ENCODE data around the gene CALM3. TPM values are rescaled to one million over a fixed set of nuclear protein-coding genes. Genes with fewer than 3 reads are reported as not detected.

The CALM3 gene
- total and polyA plus RNA-seq, 2 of the 13 experiments (the other 11 are each of a cell fraction or from before 2014, with no cell fraction given) = 239 to 258 TPM

DNA sequence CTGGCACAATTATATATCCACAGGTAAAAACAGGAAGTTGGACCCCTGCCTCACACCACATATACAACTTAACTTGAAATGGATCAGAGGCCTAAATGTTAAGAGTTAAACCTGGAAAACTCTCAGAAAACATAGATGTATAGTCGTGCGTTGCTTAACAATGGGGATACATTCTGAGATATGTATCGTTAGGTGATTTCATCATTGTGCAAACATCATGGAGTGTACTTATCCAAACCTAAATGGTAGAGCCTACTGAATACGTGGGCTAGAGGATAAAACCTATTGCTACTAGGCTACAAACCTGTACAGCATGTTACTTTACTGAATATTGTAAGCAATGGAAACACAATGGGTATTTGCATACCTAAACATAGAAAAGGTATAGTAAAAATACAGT, 14.8 kb upstream of the CALM3 start:
- ChIA-PET CTCF (ENCODE audit: low intra/inter-chr PET ratio, low total read pairs) (no interaction called here), POLR2A (no interaction called here)
- no peaks in the 10 kb centered on the region for H3K9me3 ChIP-seq (ENCODE audit: low read length)
- no peaks in the 10 kb centered on the region for H3K79me2 ChIP-seq (ENCODE audit: insufficient read depth, low read length)
- ATAC-seq (no peak), DNase-seq (ENCODE audit: low spot score) (no peak), FAIRE-seq (no peak)
- H4K20me1 ChIP-seq (ENCODE audit: insufficient read depth, low read length) = no peaks in the 10 kb centered on the region
- no peak overlapping the region for H2AFZ ChIP-seq (ENCODE audit: low read length)
- H3K27ac ChIP-seq (ENCODE audit: extremely low read length, insufficient read depth, low read length) = no peak overlapping the region
- no peak overlapping the region for H3K4me2 ChIP-seq (ENCODE audit: low read depth, low read length)
- H3K4me3 ChIP-seq (replicated peaks in 1 of 3; ENCODE audit: insufficient read depth in 1 of 3, low read depth in 2 of 3, low read length in 3 of 3) = no peak overlapping the region
- no peak for TF ChIP-seq ZSCAN29 (CRISPR knock-in tag; conservative IDR thresholded peaks at IDR 0.05)
- peak; percentile 26; the same call in 1 of the 2 replicates for TF ChIP-seq CEBPG (CRISPR knock-in tag; IDR thresholded peaks at IDR 0.05)
- no peak for TF ChIP-seq SIN3A (IDR thresholded peaks at IDR 0.05; ENCODE audit: borderline replicate concordance, low read depth, low read length)
- no peak for TF ChIP-seq HES4 (CRISPR knock-in tag; IDR thresholded peaks at IDR 0.05; ENCODE audit: borderline replicate concordance)
- TF ChIP-seq, protein P1, sequence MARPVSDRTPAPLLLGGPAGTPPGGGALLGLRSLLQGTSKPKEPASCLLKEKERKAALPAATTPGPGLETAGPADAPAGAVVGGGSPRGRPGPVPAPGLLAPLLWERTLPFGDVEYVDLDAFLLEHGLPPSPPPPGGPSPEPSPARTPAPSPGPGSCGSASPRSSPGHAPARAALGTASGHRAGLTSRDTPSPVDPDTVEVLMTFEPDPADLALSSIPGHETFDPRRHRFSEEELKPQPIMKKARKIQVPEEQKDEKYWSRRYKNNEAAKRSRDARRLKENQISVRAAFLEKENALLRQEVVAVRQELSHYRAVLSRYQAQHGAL (CRISPR knock-in tag; IDR thresholded peaks at IDR 0.05; ENCODE audit: not compliant biosample characterization) = no peak
- peak; percentile 67; the same call in 1 of the 2 replicates for TF ChIP-seq ZKSCAN8 (CRISPR knock-in tag; IDR thresholded peaks at IDR 0.05; ENCODE audit: borderline replicate concordance)
- no peaks in the 10 kb centered on the region for H3K4me1 ChIP-seq (ENCODE audit: insufficient read depth, low read length)
- H3K27me3 ChIP-seq (ENCODE audit: control insufficient read depth in 1 of 2, insufficient read depth in 2 of 2, low read length in 2 of 2) = no peaks in the 10 kb centered on the region
- H3K9ac ChIP-seq (ENCODE audit: insufficient read depth, low read depth, low read length) = no peak overlapping the region
- intact Hi-C loops (cut with micrococcal nuclease; ENCODE audit: unreplicated experiment) (no loop called here), in situ Hi-C loops (cut with HindIII; ENCODE audit: extremely low pct_ligation_motif_present, low pct_unique_long_range_greater_than_20kb) (no loop called here)
- WGBS (ENCODE audit: low lambda C conversion rate) = 1% methylated on average over 4 of the region's 4 CpGs
- no TSS peak for BruUV-seq (replicated peaks)
- H3K36me3 ChIP-seq (replicated peaks in 1 of 2; ENCODE audit: control insufficient read depth in 1 of 2, insufficient read depth in 2 of 2, low read length in 2 of 2) = no peaks in the 10 kb centered on the region

DNA sequence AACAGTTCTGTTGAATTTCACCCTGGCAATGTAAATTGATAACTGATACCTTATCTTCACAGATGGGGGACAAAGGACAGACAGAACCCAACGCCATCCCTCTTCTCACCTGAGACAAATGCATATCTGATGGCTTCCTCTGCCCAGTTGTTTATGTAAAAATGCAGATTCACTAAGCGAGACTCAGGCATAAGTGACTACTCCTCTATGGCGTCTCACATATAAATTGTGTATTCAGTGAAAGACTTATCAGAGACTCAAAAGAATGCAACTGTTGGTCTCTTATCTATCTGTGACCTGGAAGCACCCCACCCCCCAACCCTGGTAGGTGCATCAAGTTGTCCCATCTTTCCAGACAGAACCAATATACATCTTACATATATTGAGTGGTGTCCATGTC, 13.3 kb upstream of the CALM3 start:
- no peaks in the 10 kb centered on the region for H3K9me3 ChIP-seq (ENCODE audit: low read length)
- intact Hi-C loops (cut with micrococcal nuclease; ENCODE audit: unreplicated experiment) (no loop called here), in situ Hi-C loops (cut with HindIII; ENCODE audit: extremely low pct_ligation_motif_present, low pct_unique_long_range_greater_than_20kb) (no loop called here)
- no peak overlapping the region for H2AFZ ChIP-seq (ENCODE audit: low read length)
- 17% methylated on average over 3 of the region's 3 CpGs for WGBS (ENCODE audit: low lambda C conversion rate)
- H4K20me1 ChIP-seq (ENCODE audit: insufficient read depth, low read length) = no peaks in the 10 kb centered on the region
- no peak for FAIRE-seq
- ChIA-PET POLR2A (no interaction called here), CTCF (ENCODE audit: low intra/inter-chr PET ratio, low total read pairs) (no interaction called here)
- BruUV-seq (replicated peaks) = no TSS peak
- H3K9ac ChIP-seq (ENCODE audit: insufficient read depth, low read depth, low read length) = no peak overlapping the region
- H3K36me3 ChIP-seq (replicated peaks in 1 of 2; ENCODE audit: control insufficient read depth in 1 of 2, insufficient read depth in 2 of 2, low read length in 2 of 2) = no peaks in the 10 kb centered on the region
- no peak for DNase-seq (ENCODE audit: low spot score)
- H3K4me2 ChIP-seq (ENCODE audit: low read depth, low read length) = no peak overlapping the region
- no peak overlapping the region for H3K27ac ChIP-seq (ENCODE audit: extremely low read length, insufficient read depth, low read length)
- no peaks in the 10 kb centered on the region for H3K27me3 ChIP-seq (ENCODE audit: control insufficient read depth in 1 of 2, insufficient read depth in 2 of 2, low read length in 2 of 2)
- no peak for ATAC-seq
- H3K79me2 ChIP-seq (ENCODE audit: insufficient read depth, low read length) = no peaks in the 10 kb centered on the region
- 0 out of 2 replicates have a peak, but pooled peaks cover under 1% of the 10 kb centered on the region for H3K4me1 ChIP-seq (ENCODE audit: insufficient read depth, low read length)
- H3K4me3 ChIP-seq (replicated peaks in 1 of 3; ENCODE audit: insufficient read depth in 1 of 3, low read depth in 2 of 3, low read length in 3 of 3) = no peak overlapping the region
- TF ChIP-seq, protein P2, sequence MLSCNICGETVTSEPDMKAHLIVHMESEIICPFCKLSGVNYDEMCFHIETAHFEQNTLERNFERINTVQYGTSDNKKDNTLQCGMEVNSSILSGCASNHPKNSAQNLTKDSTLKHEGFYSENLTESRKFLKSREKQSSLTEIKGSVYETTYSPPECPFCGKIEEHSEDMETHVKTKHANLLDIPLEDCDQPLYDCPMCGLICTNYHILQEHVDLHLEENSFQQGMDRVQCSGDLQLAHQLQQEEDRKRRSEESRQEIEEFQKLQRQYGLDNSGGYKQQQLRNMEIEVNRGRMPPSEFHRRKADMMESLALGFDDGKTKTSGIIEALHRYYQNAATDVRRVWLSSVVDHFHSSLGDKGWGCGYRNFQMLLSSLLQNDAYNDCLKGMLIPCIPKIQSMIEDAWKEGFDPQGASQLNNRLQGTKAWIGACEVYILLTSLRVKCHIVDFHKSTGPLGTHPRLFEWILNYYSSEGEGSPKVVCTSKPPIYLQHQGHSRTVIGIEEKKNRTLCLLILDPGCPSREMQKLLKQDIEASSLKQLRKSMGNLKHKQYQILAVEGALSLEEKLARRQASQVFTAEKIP (CRISPR knock-in tag; IDR thresholded peaks at IDR 0.05; ENCODE audit: borderline replicate concordance) = no peak
- TF ChIP-seq, protein P3, sequence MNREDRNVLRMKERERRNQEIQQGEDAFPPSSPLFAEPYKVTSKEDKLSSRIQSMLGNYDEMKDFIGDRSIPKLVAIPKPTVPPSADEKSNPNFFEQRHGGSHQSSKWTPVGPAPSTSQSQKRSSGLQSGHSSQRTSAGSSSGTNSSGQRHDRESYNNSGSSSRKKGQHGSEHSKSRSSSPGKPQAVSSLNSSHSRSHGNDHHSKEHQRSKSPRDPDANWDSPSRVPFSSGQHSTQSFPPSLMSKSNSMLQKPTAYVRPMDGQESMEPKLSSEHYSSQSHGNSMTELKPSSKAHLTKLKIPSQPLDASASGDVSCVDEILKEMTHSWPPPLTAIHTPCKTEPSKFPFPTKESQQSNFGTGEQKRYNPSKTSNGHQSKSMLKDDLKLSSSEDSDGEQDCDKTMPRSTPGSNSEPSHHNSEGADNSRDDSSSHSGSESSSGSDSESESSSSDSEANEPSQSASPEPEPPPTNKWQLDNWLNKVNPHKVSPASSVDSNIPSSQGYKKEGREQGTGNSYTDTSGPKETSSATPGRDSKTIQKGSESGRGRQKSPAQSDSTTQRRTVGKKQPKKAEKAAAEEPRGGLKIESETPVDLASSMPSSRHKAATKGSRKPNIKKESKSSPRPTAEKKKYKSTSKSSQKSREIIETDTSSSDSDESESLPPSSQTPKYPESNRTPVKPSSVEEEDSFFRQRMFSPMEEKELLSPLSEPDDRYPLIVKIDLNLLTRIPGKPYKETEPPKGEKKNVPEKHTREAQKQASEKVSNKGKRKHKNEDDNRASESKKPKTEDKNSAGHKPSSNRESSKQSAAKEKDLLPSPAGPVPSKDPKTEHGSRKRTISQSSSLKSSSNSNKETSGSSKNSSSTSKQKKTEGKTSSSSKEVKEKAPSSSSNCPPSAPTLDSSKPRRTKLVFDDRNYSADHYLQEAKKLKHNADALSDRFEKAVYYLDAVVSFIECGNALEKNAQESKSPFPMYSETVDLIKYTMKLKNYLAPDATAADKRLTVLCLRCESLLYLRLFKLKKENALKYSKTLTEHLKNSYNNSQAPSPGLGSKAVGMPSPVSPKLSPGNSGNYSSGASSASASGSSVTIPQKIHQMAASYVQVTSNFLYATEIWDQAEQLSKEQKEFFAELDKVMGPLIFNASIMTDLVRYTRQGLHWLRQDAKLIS (CRISPR knock-in tag; IDR thresholded peaks at IDR 0.05) = no peak
- TF ChIP-seq TCF7 (IDR thresholded peaks at IDR 0.05; ENCODE audit: low read depth) (no peak), NKX3-1 (CRISPR knock-in tag; IDR thresholded peaks at IDR 0.05) (no peak), RBAK (CRISPR knock-in tag; IDR thresholded peaks at IDR 0.05) (no peak), FOXK1 (CRISPR knock-in tag; IDR thresholded peaks at IDR 0.05; ENCODE audit: borderline replicate concordance, low read depth) (no peak), ZNF136 (CRISPR knock-in tag; IDR thresholded peaks at IDR 0.05; ENCODE audit: low read depth) (no peak), ZFYVE20 (CRISPR knock-in tag; IDR thresholded peaks at IDR 0.05; ENCODE audit: borderline replicate concordance, low read depth) (no peak)

All from HepG2 (cell line).